Activated CD4-positive, CD25-positive, alpha-beta regulatory T cell treated with anti-CD3 and anti-CD28 coated beads, Interleukin-2, amount 50 U/mL, for 72 hours (primary cell): ENCODE data around the gene POU2F1.

Source experiments
- DNase-seq: peaks from one replicate; pipeline ENCODE4 v3.0.0; 2021

Gene POU2F1

DNA sequence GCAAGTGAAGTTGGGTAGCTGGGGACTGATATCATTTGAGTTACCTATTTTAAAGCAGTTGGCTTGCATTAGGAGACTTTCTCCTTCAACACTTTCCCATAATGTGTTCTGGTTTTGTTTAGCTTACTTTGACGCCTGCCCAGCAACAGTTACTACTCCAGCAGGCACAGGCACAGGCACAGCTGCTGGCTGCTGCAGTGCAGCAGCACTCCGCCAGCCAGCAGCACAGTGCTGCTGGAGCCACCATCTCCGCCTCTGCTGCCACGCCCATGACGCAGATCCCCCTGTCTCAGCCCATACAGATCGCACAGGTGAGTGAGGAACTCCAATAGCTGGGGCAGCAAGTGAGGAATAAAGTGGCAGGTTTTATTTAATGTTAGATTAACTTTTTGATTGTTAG lies 153.3 kb downstream of the POU2F1 start:
- no peak for DNase-seq

DNA sequence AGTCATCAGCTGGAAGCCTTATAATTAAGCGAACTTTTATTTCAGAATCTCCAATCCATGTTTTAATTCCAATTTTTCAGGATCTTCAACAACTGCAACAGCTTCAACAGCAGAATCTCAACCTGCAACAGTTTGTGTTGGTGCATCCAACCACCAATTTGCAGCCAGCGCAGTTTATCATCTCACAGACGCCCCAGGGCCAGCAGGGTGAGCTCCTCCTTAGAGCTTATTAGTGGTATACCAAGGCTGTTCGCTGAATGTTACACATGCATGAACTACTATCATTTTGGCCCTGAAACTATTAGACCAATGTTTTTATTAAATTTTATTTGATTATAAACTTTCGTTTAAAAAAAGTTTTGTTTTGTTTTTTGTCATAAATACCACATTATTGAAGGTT lies 155.3 kb downstream of the POU2F1 start:
- no peak for DNase-seq

DNA sequence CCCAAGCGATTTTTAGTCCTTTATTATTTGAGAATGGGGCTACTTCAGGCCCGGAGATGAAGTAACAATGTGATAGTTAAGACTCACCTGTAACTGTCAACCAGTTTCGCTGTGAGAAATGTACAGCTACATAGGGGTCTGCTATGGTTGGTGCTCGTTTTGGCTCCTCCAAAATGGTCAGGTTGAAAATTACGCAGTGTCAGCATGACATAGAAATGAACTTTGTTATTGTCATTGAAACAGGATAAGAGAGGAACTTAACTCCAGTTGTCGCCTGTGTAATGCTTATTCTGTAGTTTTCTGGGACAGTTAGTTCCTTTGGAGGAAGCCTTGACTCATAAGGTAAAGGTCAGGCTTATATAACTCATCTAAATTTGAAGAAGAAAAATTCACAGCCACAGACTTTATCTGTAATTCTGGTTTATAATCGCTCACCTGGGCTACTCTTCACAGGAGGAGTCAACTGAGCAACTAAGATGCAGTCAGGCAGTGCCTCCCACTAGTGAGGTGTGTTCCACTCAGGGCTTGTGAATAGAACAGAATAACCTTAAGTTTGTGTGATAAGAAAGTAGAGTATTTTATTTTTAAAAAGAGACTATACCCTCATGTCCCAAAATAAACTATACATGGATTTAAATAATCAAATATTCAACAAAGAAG lies 166.7 kb downstream of the POU2F1 start:
- DNase-seq = no peak

DNA sequence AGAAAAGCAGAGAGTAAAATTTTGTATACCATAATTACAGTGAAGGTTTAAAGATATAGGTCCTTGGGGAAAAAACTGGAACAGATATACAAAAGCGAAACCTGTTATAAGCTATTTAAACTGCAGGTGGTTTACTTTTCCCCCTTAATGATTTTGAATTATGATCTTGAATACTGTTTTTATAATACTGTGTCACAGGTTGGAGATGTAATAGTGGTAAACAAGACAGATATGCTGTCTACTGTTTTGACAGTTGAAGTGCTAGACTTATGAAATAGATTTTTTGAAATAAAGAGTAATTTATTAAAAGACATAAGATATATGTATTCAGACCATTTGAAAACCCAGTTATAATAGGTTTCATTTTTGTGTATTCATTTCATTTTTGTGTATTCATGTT lies 168.3 kb downstream of the POU2F1 start:
- no peak for DNase-seq

DNA sequence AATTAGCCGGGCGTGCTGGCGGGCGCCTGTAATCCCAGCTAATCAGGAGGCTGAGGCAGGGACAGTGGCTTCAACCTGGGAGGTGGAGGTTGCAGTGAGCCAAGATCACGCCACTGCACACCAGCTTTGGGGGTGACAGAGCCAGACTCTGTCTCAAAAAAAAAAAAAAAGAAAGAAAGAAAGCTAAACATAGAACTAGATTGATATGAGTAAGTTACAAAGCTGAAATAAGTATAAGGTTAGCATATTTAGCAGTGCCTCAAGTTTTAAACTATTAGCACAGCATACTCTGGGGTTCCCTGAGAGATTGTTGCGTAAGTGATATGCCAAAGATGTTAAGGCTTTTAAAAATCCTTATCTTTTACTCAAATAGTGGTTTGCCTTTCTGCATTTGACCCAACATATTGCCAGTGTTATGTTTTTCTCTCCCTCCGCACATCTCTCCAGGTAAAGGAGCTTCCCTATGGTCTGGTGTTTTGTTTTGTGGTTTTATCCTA lies 171.6 kb downstream of the POU2F1 start:
- no peak for DNase-seq

DNA sequence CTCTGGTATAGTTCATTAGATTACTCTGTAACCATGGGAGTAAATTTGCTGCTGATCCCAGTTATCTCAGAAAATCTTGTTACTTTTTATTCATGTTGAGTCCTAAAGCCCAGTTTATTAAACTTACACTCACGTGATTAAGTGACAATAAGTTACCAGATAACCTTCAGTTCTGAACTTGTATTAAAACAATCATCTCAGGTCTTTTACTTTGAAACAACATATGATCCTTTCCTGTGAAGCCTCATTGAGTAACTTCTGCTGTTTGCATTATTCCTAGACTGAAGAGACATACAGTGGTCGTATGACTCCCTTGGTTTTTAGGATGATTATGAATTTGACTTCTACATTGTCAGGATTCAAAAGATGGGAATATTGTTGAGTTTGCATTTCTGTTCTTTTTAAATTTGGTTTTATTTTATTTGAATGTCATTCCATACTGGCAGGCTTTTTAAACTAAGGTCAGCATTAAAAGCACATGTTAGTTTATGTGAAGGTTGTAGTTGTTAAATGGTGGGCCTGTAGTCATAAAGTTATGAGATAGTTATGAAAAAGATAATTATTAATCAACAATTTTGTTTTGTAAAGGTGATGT lies 179.8 kb downstream of the POU2F1 start:
- no peak for DNase-seq

DNA sequence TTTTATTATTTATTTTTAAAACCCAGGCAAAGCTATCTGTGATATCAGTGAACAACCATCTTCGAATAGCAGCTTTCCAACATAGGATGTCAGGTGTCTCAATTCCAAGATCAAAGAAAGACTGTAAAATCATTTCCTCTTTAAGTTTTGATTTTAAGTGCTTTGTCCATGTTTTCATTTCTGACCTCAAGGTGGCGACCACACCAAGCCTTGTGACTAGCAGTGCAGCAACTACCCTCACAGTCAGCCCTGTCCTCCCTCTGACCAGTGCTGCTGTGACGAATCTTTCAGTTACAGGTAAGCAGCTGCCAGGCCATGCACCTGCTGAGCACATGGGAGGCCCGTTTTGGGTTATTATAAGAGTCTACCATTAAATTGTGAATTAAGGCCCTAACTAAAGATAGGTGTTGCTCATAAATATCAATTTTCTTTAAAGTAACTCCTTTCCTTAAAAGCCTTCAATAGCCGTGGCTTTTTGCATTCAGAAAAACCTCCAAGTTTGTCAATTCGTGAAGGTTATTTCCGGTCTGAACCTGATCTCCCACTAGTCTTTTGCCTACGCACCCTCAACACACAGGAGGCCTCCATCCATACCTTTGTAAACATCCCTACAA lies 180.7 kb downstream of the POU2F1 start:
- no peak for DNase-seq

DNA sequence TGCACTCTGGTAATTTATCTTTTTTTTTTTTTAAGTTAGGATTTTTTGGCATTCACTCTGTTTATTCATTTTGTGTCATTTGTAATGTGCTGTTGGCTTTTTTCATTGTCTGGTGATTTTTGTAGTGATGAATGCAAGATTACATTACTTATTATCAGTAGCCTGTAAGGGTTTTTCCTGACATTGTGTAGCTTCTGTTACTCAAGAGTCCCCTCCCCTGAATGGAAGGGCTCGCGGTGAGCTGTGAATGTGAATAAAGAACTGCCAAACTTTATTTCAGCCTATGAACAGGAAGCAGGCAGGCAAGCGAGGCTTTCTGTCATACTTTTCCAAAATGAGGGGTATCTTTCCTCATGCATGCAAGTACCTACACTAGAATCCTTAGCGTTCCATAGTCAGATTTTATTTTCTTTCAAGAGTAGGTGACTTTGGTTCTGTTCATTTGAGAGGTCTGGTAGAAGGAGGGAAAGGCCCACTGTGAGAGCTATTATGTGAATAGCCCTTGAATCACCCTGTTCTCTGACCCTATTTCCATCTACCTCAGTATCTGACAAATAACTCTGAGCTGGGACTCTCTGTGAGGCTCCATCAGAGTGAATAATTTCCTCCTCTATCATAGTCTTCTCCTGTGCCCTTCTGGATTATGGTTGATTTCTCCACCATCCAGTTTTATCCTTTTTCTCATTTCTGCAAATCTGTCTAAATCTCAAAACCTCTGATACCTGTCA lies 183.6 kb downstream of the POU2F1 start:
- no peak for DNase-seq

DNA sequence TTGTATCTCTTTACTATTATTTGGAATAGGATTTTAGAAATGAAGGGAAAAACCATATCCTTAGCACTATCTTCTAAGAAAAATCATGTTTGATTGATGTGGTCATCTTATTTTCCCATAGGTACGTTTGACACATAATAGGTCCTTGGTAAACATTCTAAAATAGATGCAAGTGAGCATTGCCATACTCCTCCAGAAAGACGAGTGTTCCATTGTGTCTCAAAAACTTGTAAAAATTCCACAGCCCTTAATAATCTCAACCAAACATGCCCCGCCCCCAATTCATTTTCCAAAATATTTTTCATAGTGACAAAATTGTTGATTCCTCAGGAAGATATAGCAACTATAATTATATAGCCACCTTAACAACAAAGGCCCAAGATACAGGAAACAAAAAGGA lies 184.2 kb downstream of the POU2F1 start:
- DNase-seq = no peak

DNA sequence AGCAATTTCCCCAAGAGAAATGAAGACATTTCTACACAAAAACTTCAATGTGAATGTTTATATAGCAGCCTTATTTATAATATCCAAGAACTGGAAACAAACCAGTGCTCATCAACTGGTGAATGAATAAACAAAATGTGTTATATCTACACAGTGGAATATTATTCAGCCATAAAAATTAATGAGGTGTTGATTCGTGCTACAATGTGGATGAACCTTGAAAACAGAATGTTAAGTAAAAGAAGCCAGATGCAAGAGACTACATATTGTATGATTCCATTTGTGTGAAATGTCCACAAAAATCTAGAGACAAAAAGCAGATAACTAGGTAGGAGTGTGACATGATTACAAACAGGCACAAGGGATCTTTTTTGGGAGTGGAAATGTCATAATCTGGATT lies 187.7 kb downstream of the POU2F1 start:
- DNase-seq = no peak

DNA sequence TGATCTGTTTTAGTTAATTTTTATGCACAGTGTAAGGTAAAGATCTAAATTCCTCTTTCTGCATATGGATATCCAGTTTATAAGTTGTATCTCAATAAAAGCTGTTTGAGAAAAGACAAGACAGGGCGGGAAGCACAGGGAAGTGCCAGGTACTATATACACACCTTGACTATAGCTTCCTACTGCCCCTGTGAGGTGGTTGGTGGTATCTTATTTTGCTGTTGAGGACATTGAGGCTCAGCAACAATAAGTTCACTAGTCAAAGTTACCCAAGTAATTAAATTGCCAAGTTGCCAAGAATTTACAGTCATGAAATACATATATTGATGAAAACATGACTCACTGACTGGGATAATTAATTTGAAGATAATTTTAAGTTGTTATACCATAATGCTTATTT lies 188.5 kb downstream of the POU2F1 start:
- DNase-seq = no peak

DNA sequence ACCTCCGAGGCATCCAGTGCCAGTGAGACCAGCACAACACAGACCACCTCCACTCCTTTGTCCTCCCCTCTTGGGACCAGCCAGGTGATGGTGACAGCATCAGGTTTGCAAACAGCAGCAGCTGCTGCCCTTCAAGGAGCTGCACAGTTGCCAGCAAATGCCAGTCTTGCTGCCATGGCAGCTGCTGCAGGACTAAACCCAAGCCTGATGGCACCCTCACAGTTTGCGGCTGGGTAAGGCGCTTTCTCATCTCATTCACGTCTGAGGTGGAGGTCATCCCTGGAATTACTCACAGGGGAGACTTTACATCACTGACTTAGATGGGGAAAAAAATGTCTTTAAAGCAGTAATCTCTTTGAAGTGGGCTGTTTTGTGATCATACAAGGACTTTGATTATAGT lies 191.4 kb downstream of the POU2F1 start:
- no peak for DNase-seq

DNA sequence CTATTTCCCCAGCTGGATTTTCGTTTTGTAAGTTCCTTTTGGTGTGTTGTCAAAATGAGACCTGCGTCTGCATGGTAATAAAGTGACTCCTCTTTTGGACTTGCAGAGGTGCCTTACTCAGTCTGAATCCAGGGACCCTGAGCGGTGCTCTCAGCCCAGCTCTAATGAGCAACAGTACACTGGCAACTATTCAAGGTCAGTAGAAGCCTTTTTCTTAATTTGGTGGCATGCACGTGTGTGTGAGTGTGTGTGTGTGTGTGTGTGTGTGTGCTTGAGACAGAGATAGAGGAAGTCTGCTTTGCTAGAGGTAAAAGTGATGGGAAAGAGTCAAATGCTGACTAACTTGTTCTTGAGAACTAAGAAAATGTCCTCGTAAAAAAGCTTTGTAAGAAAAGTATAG lies 192.2 kb downstream of the POU2F1 start:
- no peak for DNase-seq

DNA sequence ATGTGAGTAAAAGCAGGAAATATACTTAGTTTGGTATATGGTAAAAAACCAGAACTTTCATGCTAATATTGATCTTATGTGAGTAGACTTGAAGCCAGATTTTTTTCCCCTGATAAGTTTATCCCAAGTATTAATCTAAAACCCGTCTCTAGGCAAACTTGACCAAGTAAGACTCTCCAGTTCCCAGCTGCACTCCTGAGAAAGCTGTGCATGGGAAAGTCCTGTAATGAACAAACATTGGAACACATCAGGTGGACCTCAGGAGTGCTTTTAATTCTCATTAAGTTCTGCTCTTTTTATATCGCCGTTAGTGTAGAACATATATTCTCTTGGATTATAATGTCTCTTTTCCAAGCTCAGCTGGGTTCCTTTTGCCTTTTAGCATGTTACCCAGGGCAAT lies 192.6 kb downstream of the POU2F1 start:
- no peak for DNase-seq

DNA sequence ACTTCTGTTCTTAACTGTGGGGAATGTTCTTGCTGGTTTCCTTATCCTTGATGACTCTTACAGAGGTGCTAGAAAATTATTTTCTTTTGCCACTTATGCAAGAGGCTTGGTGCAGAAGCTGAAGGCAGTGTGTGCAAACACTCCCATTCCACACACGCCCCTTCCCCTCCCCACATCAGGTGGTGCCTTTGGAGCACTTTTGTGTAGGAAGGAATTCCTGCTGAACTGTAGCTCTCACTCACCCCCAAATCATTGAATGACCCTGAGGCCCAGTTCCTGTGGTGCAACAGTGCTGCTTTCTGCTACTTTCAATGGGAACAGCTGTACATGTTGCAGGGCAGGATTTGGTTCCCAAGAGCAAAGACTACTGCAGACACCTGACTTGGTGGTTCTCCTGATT lies 195.8 kb downstream of the POU2F1 start:
- DNase-seq = no peak

DNA sequence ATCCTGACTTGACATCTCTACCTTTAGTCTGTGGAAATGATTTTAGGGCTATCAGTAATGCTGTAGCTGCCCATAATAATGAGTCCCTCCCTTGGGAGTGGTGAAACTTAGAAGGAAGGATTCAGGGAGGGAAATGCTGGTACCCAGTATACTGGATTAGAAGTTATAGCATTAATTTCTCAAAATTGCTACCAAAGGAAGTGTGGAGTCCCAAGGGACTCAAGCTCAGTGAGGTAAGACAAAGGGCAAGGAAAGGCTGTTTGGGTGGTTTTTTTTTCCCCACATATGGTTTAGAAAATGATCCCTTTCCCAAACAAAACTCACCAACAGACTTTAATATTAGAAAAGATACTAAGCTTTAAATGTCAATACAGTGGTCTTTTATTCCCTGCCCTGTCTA lies 197.7 kb downstream of the POU2F1 start:
- no peak for DNase-seq

DNA sequence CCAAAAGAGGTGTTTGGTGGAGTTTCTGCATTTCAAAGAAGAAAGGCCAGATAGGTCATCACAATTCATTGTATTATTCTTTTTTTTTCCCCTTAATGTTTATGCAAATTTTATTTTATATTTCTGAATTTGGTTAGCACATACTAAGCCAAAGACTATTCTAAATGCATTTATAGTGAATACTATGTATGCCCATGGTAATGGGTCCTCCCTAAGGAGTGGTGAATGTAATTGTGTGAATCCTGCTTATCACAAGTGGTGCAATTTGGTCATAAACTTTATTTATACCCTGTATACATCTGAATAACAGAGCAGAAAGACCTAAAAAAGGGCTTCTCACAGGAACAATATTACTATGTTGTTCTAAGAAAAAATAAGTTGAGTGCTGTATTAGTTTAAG lies 198.6 kb downstream of the POU2F1 start:
- DNase-seq = no peak

DNA sequence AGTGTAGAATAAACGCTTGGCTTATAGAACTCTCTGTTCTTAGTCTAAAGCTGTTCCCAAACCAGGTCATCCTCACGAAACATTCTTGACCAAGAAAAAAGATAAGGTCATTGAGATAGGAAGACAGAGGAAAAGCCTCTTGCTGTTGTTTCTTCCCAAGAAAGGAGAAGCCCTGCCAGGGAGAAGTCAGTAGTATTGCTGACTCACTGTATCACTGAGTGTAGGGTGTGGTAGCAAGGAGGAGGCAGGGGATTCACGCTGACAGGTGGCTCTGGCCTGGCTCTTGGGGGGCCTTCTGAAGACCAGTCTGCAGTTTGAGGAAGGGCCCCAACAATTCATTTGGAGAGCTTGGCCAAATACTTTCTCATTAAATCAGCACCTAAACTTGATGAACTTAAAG lies 199.8 kb downstream of the POU2F1 start:
- no peak for DNase-seq

DNA sequence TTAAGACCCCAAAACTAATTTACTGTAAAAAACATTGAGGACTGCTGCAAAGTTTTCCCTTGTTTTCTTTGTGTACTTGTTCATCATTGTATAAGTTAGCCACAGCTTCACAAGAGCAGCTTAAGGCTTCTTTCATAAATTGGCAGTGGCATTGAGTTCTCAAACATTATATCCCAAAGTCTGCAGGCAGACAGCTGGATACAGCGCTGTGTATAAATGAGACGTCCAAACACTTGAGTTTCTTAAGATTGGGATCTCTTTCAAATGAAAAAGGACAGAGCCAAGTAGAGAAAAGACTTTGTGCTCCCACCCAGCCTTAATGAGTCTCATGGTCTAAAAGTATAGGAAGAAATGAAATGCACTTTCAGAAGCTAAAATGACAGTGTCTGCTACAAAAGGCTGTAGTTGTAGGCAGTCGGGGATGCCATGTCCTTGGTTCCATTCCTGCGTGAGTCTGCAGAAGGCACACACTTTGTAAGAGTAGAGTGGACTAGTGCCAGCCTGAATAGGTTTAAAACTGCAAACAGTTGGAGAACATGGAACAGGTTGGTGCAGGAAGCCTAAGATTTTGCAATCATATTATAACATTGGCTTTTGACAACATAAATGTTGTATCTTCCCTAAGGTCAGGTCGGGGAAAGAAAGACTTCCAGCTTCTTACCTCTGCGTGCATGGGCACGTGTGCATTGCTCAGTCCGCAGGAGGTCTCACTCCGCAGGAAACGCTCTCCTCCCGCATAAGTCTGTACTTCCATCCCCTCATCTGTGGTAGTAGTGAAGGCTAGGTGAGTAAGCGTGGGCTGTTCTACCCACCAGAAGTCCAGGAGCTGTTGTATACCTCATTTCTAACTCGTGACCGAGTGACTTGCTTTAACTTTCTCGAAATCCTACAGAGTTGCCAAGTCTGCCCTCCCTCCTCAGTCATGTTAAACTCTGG lies 203.3 kb downstream of the POU2F1 start:
- DNase-seq = no peak

DNA sequence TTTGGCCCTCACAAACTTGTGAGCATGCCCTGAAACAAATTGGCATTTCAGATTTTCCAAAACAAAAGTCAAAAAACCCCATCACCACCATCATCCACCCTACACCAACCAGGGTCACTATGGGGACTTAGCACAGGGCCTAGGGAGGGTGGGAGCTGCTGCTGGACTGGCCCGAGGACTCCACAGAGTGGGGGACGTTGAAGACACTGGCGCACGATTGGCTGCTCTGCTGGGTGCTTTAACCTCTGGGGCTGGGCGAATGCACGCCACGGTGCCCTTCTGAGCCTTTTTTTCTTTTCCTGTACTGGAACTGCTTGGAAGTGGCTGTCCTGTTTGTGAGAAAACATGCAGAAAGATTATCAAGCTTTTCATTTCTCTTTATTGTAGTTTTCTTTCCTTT lies 204.8 kb downstream of the POU2F1 start:
- DNase-seq = no peak

DNA sequence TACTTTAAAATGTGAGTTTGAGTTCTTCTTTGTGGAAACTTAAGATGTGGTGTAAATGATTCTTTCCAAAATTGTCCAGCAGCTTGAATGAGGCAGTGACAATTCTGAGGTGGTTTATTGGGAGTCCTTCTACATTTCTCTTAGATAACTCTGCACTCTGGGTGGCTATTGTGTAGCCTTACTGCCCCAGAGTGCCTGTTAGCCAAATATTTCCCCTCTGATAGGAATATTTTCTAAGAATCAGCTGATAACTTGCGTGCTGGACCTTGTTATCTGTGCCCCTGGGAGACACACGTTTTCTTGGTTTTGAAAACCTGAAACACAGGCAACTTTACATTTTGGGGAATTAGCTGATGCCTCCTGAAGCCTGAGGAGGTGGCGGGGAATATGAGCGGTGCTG lies 206.0 kb downstream of the POU2F1 start:
- no peak for DNase-seq

DNA sequence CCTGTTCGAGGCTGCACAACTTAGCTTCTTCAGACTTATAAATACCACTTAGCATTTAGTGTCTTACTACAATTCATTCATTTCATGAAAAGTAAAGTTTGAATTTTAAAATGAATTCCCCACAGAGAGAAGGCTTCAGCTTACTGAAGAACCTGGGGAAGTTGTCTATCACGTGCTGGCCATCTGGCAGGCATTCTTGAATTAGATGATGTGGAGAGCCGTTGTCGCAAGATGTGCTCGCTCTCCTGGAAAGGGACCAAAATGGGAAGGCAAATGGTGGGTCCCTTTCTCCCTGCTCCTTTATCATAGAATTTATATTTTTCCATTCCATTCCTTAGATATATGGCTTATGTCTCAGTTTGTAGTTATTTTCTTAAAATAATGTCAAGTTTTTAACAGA lies 207.2 kb downstream of the POU2F1 start:
- DNase-seq = no peak

DNA sequence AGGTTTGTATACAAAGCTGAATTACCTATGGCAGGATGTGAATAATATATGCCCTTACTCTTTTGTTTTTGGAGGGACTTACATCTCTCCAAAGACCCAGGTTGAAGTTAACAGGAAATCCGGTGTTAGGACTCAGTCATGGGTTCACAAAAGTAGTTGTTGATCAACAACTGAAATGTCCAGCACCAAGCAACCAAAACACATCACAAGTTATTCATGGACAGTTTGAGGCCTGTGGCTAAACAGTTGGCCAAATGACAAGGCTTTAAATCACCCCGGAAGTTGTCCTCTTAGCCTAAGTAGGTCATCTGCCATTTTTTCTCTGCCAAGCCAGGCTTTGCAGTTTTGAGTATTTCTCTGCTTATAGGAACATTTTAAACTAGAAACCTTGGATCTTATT lies 207.7 kb downstream of the POU2F1 start:
- DNase-seq = no peak
